Peyer's patch (tissue), 4 donors: ENCODE results near the gene FAM151A. TPM values are rescaled to one million over a fixed set of nuclear protein-coding genes. Genes with fewer than 3 reads are reported as not detected.

Experiments
- DNase-seq, 3 donors: peaks; one replicate each; pipeline ENCODE4 v3.0.0-alpha.2; 2017 to 2019
- H3K27ac ChIP-seq, 4 donors: fragments of 200-600 bp; sonication (generic); one replicate each; pipeline ENCODE4 v1.5.1; 2016 to 2019
- H3K27me3 ChIP-seq, 2 donors: fragments of 200-600 bp; sonication (generic); one replicate each; pipeline ENCODE4 v1.5.1; 2019
- H3K36me3 ChIP-seq, 3 donors: fragments of 200-600 bp; sonication (generic); one replicate each; pipeline ENCODE4 v1.5.1; 2016 to 2019
- H3K4me1 ChIP-seq, 4 donors: fragments of 200-600 bp; sonication (generic); one replicate each; pipeline ENCODE4 v1.5.1; 2016 to 2019
- H3K4me3 ChIP-seq, 4 donors: fragments of 200-600 bp; sonication (generic); 1 replicate in 3 of 4; 2 replicates in 1 of 4; pipeline ENCODE4 v1.5.1; 2016 to 2019; ENCODE audit warnings: mild to moderate bottlenecking in 1 of 4
- H3K9me3 ChIP-seq, 4 donors: fragments of 200-600 bp; sonication (generic); one replicate each; pipeline ENCODE4 v1.5.1; 2016 to 2019; ENCODE audit warnings: mild to moderate bottlenecking in 1 of 4
- POLR2A ChIP-seq, 2 donors: fragments of 450-650 bp; IDR thresholded peaks; one replicate each; pipeline ENCODE4 v1.5.1; 2017; ENCODE audit warnings: antibody characterized with exemption in 2 of 2, mild to moderate bottlenecking in 2 of 2, moderate library complexity in 2 of 2
- total RNA-seq, 4 donors: library from RNA; depleted of rRNA; stranded (reverse); fragments of >200 nt; gene quantifications; one replicate each; pipeline ENCODE4 v1.1.0, GENCODE V29; 2016
- TF ChIP-seq, protein P1 (sequence below), 6 experiments: fragments of 450-650 bp in 4 of 6; fragments of 200-600 bp in 2 of 6; sonication (generic) in 1 of 6; IDR thresholded peaks; one replicate each; pipeline ENCODE4 v1.5.1; 2017 to 2019; ENCODE audit warnings: antibody characterized with exemption in 6 of 6, mild to moderate bottlenecking in 3 of 6, moderate library complexity in 1 of 6

Gene FAM151A
- total RNA-seq, 4 donors from 2014 or later: 15.7 to 1,128 (median 174) TPM

DNA sequence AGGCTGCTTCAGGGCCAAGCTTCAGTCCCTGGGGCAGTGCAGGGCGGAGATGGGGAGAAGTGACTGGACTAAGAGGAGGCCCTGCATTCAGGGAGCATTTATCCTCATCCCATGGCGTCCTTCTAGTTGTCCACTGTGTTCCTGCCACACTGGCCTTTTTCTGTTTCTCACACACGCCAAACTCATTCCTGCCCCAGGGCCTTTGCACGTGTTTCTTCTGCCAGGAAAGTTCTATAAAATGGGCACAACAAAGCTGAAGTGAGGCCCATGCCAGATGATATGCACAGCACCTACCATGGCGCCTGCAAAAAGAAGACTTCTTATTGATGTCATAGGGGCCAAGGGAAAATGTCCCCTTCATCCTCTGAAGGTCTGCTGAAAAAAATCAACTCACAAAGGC, 42.5 kb upstream of the FAM151A start:
- TF ChIP-seq, protein P1, sequence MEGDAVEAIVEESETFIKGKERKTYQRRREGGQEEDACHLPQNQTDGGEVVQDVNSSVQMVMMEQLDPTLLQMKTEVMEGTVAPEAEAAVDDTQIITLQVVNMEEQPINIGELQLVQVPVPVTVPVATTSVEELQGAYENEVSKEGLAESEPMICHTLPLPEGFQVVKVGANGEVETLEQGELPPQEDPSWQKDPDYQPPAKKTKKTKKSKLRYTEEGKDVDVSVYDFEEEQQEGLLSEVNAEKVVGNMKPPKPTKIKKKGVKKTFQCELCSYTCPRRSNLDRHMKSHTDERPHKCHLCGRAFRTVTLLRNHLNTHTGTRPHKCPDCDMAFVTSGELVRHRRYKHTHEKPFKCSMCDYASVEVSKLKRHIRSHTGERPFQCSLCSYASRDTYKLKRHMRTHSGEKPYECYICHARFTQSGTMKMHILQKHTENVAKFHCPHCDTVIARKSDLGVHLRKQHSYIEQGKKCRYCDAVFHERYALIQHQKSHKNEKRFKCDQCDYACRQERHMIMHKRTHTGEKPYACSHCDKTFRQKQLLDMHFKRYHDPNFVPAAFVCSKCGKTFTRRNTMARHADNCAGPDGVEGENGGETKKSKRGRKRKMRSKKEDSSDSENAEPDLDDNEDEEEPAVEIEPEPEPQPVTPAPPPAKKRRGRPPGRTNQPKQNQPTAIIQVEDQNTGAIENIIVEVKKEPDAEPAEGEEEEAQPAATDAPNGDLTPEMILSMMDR (IDR thresholded peaks at IDR 0.05): no peak
- TF ChIP-seq POLR2A (IDR thresholded peaks at IDR 0.05): no peak
- Histone ChIP-seq H3K27ac (no peak overlapping the region), H3K4me3 (no peak overlapping the region), H3K27me3 (no peaks in the 10 kb centered on the region), H3K9me3 (no peaks in the 10 kb centered on the region), H3K36me3 (no peaks in the 10 kb centered on the region), H3K4me1 (no peaks in the 10 kb centered on the region)
- no peak for DNase-seq

DNA sequence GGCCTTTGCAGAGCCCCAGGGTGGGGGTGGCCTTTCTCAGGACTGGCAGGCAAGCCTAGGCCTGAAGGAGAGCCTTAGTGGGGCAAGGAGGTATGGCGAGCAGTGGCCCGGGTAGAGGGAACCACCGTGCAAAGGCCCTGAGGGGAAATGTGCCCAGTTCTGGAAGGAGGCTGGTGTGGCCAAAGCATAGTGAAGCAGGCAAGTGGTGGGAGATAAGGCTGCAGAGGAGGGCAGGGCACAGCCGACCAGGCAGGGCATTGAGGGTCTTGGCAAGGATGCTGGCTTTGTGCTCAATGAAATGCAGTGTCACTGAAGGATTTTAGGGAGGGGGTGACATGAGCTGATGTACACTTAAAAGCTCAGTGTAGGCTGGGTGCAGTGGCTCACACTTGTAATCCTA, 41.0 kb upstream of the FAM151A start:
- Histone ChIP-seq H3K27ac (no peak overlapping the region), H3K27me3 (no peaks in the 10 kb centered on the region), H3K4me1 (no peaks in the 10 kb centered on the region), H3K9me3 (no peaks in the 10 kb centered on the region), H3K4me3 (no peak overlapping the region), H3K36me3 (no peaks in the 10 kb centered on the region)
- TF ChIP-seq POLR2A (IDR thresholded peaks at IDR 0.05): no peak
- TF ChIP-seq, protein P1 (IDR thresholded peaks at IDR 0.05): no peak
- DNase-seq: no peak

DNA sequence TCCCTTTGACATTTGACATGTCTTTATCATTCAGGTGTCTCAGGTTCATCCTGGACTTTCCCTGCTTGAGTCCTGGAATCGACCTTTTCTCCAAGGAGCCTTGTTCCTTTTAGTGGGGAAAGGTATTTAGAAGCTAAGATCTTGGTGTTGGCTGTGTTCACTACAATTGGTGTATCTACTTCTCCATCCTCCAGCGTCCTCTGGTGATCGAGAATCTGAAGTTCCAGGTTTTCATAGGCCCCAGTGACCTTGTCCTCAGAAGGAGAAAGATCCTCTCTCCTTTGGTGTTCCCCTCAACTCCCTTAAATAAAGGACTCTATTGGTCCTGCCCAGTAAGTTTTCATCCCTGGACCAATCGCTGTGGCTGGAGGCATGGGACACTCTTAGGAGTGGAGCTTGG, 40.4 kb upstream of the FAM151A start:
- no peaks in the 10 kb centered on the region for H3K4me1 ChIP-seq
- H3K27me3 ChIP-seq: no peaks in the 10 kb centered on the region
- H3K9me3 ChIP-seq: no peaks in the 10 kb centered on the region
- DNase-seq: no peak
- TF ChIP-seq, protein P1 (IDR thresholded peaks at IDR 0.05): no peak
- no peak for TF ChIP-seq POLR2A (IDR thresholded peaks at IDR 0.05)
- H3K4me3 ChIP-seq: no peak overlapping the region
- no peaks in the 10 kb centered on the region for H3K36me3 ChIP-seq
- no peak overlapping the region for H3K27ac ChIP-seq

DNA sequence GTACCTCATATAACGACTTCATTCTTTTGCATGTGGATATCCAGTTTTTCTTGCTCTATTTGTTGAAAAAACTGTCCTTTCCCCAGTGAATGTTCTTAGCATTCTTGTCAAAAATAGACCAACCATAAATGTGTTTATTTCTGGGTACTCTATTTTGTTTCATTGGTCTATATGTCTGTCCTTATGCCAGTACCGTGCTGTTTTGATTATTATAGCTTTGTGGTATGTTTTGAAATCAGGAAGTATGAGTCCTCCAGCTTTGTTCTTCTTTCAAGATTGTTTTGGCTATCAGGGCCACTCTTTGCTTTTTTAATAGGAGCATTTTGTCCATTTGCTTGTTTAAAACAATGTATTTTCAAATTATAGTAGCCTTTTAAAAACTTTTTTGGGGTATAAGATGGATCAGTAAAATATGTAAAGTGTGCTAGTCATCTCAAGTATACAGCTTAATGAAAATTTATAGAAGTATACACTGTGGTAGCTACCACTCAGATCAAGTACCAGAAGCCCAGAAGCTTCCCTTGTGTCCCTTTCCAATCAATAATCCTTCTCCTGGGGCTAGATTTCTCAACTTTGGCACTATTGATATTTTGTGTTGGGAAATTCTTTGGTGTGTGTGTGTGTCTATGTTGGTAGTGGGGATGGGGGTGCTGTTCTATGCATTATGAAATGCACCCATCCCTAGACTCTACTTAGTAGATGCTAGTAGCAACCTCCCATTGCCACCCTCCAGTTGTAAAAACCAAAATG, 35.0 kb upstream of the FAM151A start:
- Histone ChIP-seq H3K9me3 (no peaks in the 10 kb centered on the region), H3K27me3 (no peaks in the 10 kb centered on the region), H3K4me3 (no peak overlapping the region), H3K4me1 (no peaks in the 10 kb centered on the region), H3K27ac (no peak overlapping the region), H3K36me3 (no peaks in the 10 kb centered on the region)
- TF ChIP-seq, protein P1 (IDR thresholded peaks at IDR 0.05): no peak
- TF ChIP-seq POLR2A (IDR thresholded peaks at IDR 0.05): no peak
- no peak for DNase-seq

DNA sequence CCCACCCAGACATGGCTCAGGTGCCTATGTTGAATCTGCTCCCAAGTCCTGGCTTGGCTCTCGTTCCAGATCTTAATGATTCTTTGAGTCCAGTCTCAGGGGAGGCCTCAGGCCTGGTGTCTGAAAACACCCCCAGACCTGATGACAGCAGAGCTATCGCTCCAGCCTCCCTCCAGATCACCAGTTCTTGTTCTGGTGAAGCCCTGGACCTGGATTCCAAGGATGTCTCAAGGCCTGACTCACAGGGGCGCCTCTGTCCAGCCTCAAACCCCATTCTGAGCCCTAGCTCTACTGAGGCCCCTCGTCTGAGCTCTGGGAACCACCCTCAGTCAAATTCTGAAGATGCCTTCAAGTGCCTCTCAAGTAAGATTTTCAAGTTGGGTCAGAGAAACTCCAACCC, 29.7 kb upstream of the FAM151A start:
- Histone ChIP-seq H3K9me3 (no peaks in the 10 kb centered on the region), H3K4me3 (no peak overlapping the region), H3K4me1 (peaks cover 0 to 33% (median 0%) of the 10 kb centered on the region in 4 donors), H3K27me3 (no peaks in the 10 kb centered on the region), H3K36me3 (no peaks in the 10 kb centered on the region), H3K27ac (no peak overlapping the region)
- TF ChIP-seq POLR2A (IDR thresholded peaks at IDR 0.05): no peak
- TF ChIP-seq, protein P1 (IDR thresholded peaks at IDR 0.05): no peak
- no peak for DNase-seq
